ENCODE data around the gene E2F1. TPM values are rescaled to one million over a fixed set of nuclear protein-coding genes. Genes with fewer than 3 reads are reported as not detected.

E2F1 gene
- 1 to 10 TPM; 4.6 to 5.6 (median 4.7) TPM for total RNA-seq
- total RNA-seq (2013), result 3.5 TPM

GRCh38 chr20:33686100-33686983 is at the start of gene E2F1:
E2F1 (minus strand) TSS chr20:33686385; CDS start chr20:33686264, 121 bp downstream.
- intact Hi-C loops (cut with micrococcal nuclease), result loop anchor here (1.0 to 2.0 kb wide), 2 partner anchors 20 to 34 kb away; partner anchors contain the start of genes ACTL10 and PXMP4
- peaks cover 39% of the 10 kb centered on the region for H3K4me1 ChIP-seq (ENCODE audit: control insufficient read depth, insufficient read depth, low read length)
- Mint-ChIP-seq H3K4me3 (peak within 1 kb of the TSS; percentile 83), H3K4me1 (peaks cover 19 to 24% of the 10 kb centered on the region in 2 donors), H3K27me3 (ENCODE audit: low read depth in 2 of 2) (no peaks in the 10 kb centered on the region), H3K9me3 (no peaks in the 10 kb centered on the region), H3K27ac (peak within 1 kb of the TSS; percentile 73 to 85), H3K36me3 (no peaks in the 10 kb centered on the region)
- 3% methylated on average over 101 of the region's 101 CpGs for WGBS (ENCODE audit: insufficient coverage)
- peak within 1 kb of the TSS; percentile 49 for H3K27ac ChIP-seq (ENCODE audit: low read length)
- no peaks in the 10 kb centered on the region for H3K27me3 ChIP-seq (ENCODE audit: control insufficient read depth, insufficient read depth, low read length)
- DNase-seq (peak; percentile 94 to 95), ATAC-seq (peak; percentile 91 to 97 (median 96))
- peak within 1 kb of the TSS; percentile 25 for H3K4me3 ChIP-seq (ENCODE audit: low read length)
- no peaks in the 10 kb centered on the region for H3K9me3 ChIP-seq (ENCODE audit: control insufficient read depth, insufficient read depth, low read length)
- peak; percentile 16 for TF ChIP-seq CTCF (IDR thresholded peaks at IDR 0.05)
- no peaks in the 10 kb centered on the region for H3K36me3 ChIP-seq (ENCODE audit: control insufficient read depth, insufficient read depth, low read length)

- Mint-ChIP-seq H3K4me1 (peaks cover 16 to 25% of the 10 kb centered on the region in 2 donors), H3K9me3 (peaks cover 4 to 8% of the 10 kb centered on the region in 2 donors), H3K27ac (peak overlapping the region; percentile 35 to 43), H3K27me3 (ENCODE audit: low read depth in 2 of 2) (no peaks in the 10 kb centered on the region), H3K36me3 (no peaks in the 10 kb centered on the region), H3K4me3 (peak overlapping the region; percentile 50)
- Histone ChIP-seq H3K4me1 (ENCODE audit: control insufficient read depth, insufficient read depth, low read length) (peaks cover 27% of the 10 kb centered on the region), H3K27me3 (ENCODE audit: control insufficient read depth, insufficient read depth, low read length) (no peaks in the 10 kb centered on the region), H3K4me3 (ENCODE audit: low read length) (no peak overlapping the region), H3K36me3 (ENCODE audit: control insufficient read depth, insufficient read depth, low read length) (no peaks in the 10 kb centered on the region), H3K27ac (ENCODE audit: low read length) (no peak overlapping the region), H3K9me3 (ENCODE audit: control insufficient read depth, insufficient read depth, low read length) (peaks cover 10% of the 10 kb centered on the region)
- WGBS (ENCODE audit: insufficient coverage), result 55% methylated on average over 6 of the region's 6 CpGs
- no peak for DNase-seq
- TF ChIP-seq CTCF (IDR thresholded peaks at IDR 0.05), result no peak
- ATAC-seq, result no peak
- intact Hi-C loops (cut with micrococcal nuclease), result no loop called here
These were observed 47.7 kb upstream of the E2F1 start for GRCh38 chr20:33733654-33734576.

- Histone ChIP-seq H3K27me3 (ENCODE audit: control insufficient read depth, insufficient read depth, low read length) (no peaks in the 10 kb centered on the region), H3K9me3 (ENCODE audit: control insufficient read depth, insufficient read depth, low read length) (peaks cover 7% of the 10 kb centered on the region), H3K36me3 (ENCODE audit: control insufficient read depth, insufficient read depth, low read length) (no peaks in the 10 kb centered on the region), H3K4me1 (ENCODE audit: control insufficient read depth, insufficient read depth, low read length) (peaks cover 27% of the 10 kb centered on the region), H3K27ac (ENCODE audit: low read length) (peak overlapping the region; percentile 36), H3K4me3 (ENCODE audit: low read length) (peak overlapping the region; percentile 47)
- Mint-ChIP-seq H3K4me3 (peak overlapping the region; percentile 78), H3K27ac (peak overlapping the region; percentile 35 to 98), H3K27me3 (ENCODE audit: low read depth in 2 of 2) (no peaks in the 10 kb centered on the region), H3K9me3 (peaks cover 4 to 8% of the 10 kb centered on the region in 2 donors), H3K4me1 (peaks cover 16 to 25% of the 10 kb centered on the region in 2 donors), H3K36me3 (no peaks in the 10 kb centered on the region)
- no peak for TF ChIP-seq CTCF (IDR thresholded peaks at IDR 0.05)
- intact Hi-C loops (cut with micrococcal nuclease), result loop anchor here (1.0 kb wide), 1 partner anchor 12 kb away; the partner anchor contains the start of gene PXMP4
- DNase-seq (no peak), ATAC-seq (peak; percentile 25 to 54 (median 49))
- under 1% methylated on average over 68 of the region's 68 CpGs for WGBS (ENCODE audit: insufficient coverage)
These were observed 46.2 kb upstream of the E2F1 start for GRCh38 chr20:33732166-33732970.

All from natural killer cell (primary cell).